Measurements from ENCODE around the gene CAPN10.

GRCh38 chr2:240585681-240586197 lies 795 bp upstream of the CAPN10 start:
- TF ChIP-seq, protein P1, sequence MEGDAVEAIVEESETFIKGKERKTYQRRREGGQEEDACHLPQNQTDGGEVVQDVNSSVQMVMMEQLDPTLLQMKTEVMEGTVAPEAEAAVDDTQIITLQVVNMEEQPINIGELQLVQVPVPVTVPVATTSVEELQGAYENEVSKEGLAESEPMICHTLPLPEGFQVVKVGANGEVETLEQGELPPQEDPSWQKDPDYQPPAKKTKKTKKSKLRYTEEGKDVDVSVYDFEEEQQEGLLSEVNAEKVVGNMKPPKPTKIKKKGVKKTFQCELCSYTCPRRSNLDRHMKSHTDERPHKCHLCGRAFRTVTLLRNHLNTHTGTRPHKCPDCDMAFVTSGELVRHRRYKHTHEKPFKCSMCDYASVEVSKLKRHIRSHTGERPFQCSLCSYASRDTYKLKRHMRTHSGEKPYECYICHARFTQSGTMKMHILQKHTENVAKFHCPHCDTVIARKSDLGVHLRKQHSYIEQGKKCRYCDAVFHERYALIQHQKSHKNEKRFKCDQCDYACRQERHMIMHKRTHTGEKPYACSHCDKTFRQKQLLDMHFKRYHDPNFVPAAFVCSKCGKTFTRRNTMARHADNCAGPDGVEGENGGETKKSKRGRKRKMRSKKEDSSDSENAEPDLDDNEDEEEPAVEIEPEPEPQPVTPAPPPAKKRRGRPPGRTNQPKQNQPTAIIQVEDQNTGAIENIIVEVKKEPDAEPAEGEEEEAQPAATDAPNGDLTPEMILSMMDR (IDR thresholded peaks at IDR 0.05), result no peak
- TF ChIP-seq POLR2A (IDR thresholded peaks at IDR 0.05), result no peak
